ENCODE results near the gene TFAP2E.

TFAP2E gene

DNA sequence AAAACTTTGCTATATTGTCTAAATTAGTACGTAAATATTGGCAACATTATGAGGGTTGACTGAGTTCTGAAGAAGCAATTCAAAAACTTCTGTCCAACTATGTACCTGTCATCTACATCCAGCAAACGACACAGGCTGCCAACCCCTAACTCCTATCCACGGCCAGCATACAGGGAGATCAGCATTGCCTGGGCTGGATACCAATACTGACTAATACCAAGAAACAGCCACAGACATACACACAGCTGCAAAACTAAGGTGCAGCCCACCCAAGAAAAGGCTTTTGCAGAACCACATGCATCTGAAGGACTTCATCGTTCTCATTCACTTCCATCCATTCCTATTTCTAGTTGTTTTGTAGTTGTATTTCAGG lies 17.9 kb upstream of the TFAP2E start:
- CTCF ChIA-PET: no interaction called here
- POLR2A ChIA-PET: no interaction called here
- no peak for TF ChIP-seq ZNF384 (IDR thresholded peaks at IDR 0.05)
- no peak for TF ChIP-seq HDGF (IDR thresholded peaks at IDR 0.05; ENCODE audit: borderline replicate concordance)
- TF ChIP-seq FOXA1 (IDR thresholded peaks at IDR 0.05): no peak
- TF ChIP-seq NFRKB (IDR thresholded peaks at IDR 0.05): no peak
- TF ChIP-seq, protein P1, sequence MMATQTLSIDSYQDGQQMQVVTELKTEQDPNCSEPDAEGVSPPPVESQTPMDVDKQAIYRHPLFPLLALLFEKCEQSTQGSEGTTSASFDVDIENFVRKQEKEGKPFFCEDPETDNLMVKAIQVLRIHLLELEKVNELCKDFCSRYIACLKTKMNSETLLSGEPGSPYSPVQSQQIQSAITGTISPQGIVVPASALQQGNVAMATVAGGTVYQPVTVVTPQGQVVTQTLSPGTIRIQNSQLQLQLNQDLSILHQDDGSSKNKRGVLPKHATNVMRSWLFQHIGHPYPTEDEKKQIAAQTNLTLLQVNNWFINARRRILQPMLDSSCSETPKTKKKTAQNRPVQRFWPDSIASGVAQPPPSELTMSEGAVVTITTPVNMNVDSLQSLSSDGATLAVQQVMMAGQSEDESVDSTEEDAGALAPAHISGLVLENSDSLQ (IDR thresholded peaks at IDR 0.05): no peak
- no peak for DNase-seq (ENCODE audit: extremely low spot score)

DNA sequence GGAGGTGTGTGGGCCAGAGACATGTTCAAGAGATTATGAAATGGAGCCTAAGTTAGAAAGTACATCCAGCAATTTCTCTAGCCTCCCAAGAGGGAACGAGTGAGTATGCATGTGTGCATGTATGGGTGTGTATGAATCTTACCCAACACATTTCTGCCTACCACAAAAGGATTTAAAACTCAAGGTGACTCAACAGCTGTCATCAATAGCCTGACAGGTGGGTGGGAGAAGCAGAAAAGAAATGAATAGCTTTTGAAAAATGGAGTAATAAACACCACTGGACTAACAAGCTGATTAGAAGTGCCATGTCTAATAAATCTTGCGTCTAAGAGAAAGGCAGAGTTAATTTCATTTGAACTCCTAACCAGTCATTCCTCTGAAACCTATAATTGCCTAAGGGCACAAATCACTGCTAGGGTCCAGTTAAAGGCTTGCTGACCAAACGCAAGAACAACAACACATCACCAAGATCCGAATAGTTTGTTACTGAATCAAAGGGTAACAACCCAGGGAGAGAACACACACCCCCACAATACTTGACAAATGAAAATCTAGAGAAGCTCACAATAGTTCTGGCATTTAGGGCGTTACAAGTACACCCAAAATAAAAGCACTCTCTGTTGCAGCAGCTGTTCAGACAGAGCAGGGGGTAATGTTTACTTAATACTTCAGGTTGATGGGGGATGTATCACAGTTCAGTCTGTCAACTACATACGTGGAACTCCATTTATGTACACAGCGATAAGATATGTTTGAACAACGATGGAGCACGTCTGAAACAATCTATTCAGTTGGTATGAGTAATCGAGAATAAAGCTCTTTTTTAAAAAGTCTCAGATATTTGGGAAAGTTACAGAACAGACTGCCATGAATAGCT lies 17.3 kb upstream of the TFAP2E start:
- POLR2A ChIA-PET: interaction anchor here (0.7 to 2.2 kb wide), 5 partner anchors 8 to 213 kb away, joined by 3 to 11 read pairs (median 3); no protein-coding TSS in a partner anchor
- no peak for DNase-seq (ENCODE audit: extremely low spot score)
- TF ChIP-seq NFRKB (IDR thresholded peaks at IDR 0.05): no peak
- no peak for TF ChIP-seq BHLHE40 (IDR thresholded peaks at IDR 0.05; ENCODE audit: borderline replicate concordance)
- TF ChIP-seq, protein P1 (IDR thresholded peaks at IDR 0.05): no peak
- no peak for TF ChIP-seq SUZ12 (IDR thresholded peaks at IDR 0.05)
- no peak for TF ChIP-seq SP1 (IDR thresholded peaks at IDR 0.05)
- no peak for TF ChIP-seq ARNT (IDR thresholded peaks at IDR 0.05)
- TF ChIP-seq FOXM1 (IDR thresholded peaks at IDR 0.05; ENCODE audit: borderline replicate concordance): no peak
- TF ChIP-seq FOXK2 (IDR thresholded peaks at IDR 0.05): no peak
- CTCF ChIA-PET: interaction anchor here (1.5 kb wide), 1 partner anchor 9 kb away, joined by 3 read pairs; no protein-coding TSS in a partner anchor

DNA sequence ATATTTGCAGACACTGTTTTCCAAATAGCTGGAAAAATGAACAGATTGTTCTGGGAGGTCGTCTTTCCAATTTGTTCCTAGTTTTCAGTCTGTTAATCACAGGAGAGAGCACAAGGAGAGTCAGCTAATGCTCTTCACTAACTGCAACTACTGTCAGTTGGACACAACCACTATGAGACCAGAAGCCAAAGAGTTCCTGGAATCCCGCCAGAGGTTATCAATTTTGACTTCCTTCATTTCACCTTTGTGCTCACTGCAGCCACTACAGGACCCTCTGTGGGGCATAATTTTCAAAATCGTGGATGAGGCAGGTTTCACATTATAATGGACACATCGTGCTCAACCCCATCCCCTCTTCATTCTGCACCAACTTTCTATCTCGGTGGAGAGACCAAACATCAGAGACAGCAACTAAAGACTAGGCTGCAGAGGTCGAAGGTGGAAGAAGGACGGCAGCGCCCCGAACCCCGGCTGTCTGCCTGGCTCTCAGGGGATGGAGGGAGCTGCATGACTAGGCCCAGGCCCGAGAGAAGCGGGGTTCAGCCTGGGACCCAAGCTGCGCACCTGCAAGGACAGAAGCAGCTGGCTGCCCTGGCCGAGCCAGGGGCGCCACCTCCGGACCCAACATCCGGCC lies 16.5 kb upstream of the TFAP2E start:
- ChIA-PET CTCF (interaction anchor here (1.4 to 1.5 kb wide), 2 partner anchors 8 to 159 kb away, joined by 3 to 4 read pairs; no protein-coding TSS in a partner anchor), POLR2A (interaction anchor here (0.9 to 2.2 kb wide), 8 partner anchors 9 to 213 kb away, joined by 3 to 11 read pairs (median 3); partner anchors contain the start of gene CLSPN)
- no peak for DNase-seq (ENCODE audit: extremely low spot score)
- TF ChIP-seq FOXA1 (IDR thresholded peaks at IDR 0.05): no peak
- TF ChIP-seq CTBP1 (IDR thresholded peaks at IDR 0.05; ENCODE audit: borderline replicate concordance): no peak
- no peak for TF ChIP-seq LEF1 (IDR thresholded peaks at IDR 0.05; ENCODE audit: borderline replicate concordance)
- TF ChIP-seq NFRKB (IDR thresholded peaks at IDR 0.05): no peak
- TF ChIP-seq, protein P1 (IDR thresholded peaks at IDR 0.05): no peak
- no peak for TF ChIP-seq ELF4 (IDR thresholded peaks at IDR 0.05)
- no peak for TF ChIP-seq FOXM1 (IDR thresholded peaks at IDR 0.05; ENCODE audit: borderline replicate concordance)

DNA sequence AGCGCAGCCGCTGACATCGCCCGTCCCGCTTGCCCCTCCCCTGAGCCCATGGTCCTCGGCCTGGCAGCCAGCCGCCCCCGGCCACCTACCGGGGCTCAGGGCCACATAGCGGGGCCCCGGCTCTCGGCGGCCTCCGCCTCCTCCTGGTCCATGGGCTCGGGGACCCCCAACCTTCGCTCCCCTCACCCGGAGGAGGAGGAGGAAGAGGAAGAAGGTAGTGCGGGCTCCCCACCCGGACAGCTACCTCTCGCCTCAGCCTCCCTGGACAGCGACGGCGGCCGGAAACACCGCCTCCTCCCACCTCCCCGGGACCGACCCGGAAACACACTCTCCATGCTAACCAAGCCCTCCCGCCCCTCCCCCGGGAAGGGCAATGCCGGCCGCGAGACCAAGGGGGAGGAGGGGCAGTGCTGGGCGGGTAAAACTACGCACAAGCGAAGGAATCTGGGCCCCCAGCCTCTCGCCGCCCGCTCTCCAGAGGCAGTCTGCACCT lies 15.9 kb upstream of the TFAP2E start, which contains the start of gene KIAA0319L:
TSS of gene KIAA0319L (minus strand) at position 286 of the 493 bp plus-strand sequence. CDS start 2,912 bp downstream, outside the sequence.
- CTCF ChIA-PET: interaction anchor here (1.4 to 1.8 kb wide), 3 partner anchors 8 to 158 kb away, joined by 3 to 4 read pairs (median 4); no protein-coding TSS in a partner anchor

More for the DNA sequence above, 15.9 kb upstream of the TFAP2E start, which contains the start of gene KIAA0319L:
- peak; percentile 87 for DNase-seq (ENCODE audit: extremely low spot score)
- POLR2A ChIA-PET: interaction anchor here (0.9 to 2.2 kb wide), 10 partner anchors 9 to 212 kb away, joined by 3 to 11 read pairs (median 3); partner anchors contain the start of gene CLSPN
- no peak for TF ChIP-seq HDGF (IDR thresholded peaks at IDR 0.05; ENCODE audit: borderline replicate concordance)
- TF ChIP-seq BHLHE40 (IDR thresholded peaks at IDR 0.05; ENCODE audit: borderline replicate concordance): no peak
- TF ChIP-seq SUZ12 (IDR thresholded peaks at IDR 0.05): no peak
- TF ChIP-seq ELF4 (IDR thresholded peaks at IDR 0.05): no peak
- TF ChIP-seq FOXM1 (IDR thresholded peaks at IDR 0.05; ENCODE audit: borderline replicate concordance): no peak
- TF ChIP-seq TARDBP (IDR thresholded peaks at IDR 0.05): no peak
- TF ChIP-seq LEF1 (IDR thresholded peaks at IDR 0.05; ENCODE audit: borderline replicate concordance): no peak
- no peak for TF ChIP-seq SP1 (IDR thresholded peaks at IDR 0.05)
- TF ChIP-seq FOXK2 (IDR thresholded peaks at IDR 0.05): no peak
- TF ChIP-seq FOXA1 (IDR thresholded peaks at IDR 0.05): no peak
- TF ChIP-seq L3MBTL2 (conservative IDR thresholded peaks at IDR 0.05): no peak
- no peak for TF ChIP-seq ZNF384 (IDR thresholded peaks at IDR 0.05)
- no peak for TF ChIP-seq NFRKB (IDR thresholded peaks at IDR 0.05)
- TF ChIP-seq CTBP1 (IDR thresholded peaks at IDR 0.05; ENCODE audit: borderline replicate concordance): no peak
- TF ChIP-seq, protein P1 (IDR thresholded peaks at IDR 0.05): no peak
- TF ChIP-seq ARNT (IDR thresholded peaks at IDR 0.05): no peak

Measured in HEK293T (cell line).